GM13976 (cell line): ENCODE measurements around the gene CDCA7L.
"Not testable (repeated sequence)": the region's sequence is repeated elsewhere in the genome, so short reads cannot be mapped to it uniquely, and the experiment has no call there.

ENCODE experiments used
- DNase-seq: peaks from one replicate; pipeline ENCODE4 v3.0.0; 2012; ENCODE audit warnings: low spot score
- CTCF ChIP-seq: IDR thresholded peaks from 2 replicates; pipeline ENCODE4 v1.5.1; 2012; ENCODE audit warnings: borderline replicate concordance, mild to moderate bottlenecking; ENCODE audit not compliant: insufficient read depth; ENCODE audit errors: extremely low read depth, missing control alignments, control extremely low read depth
- in situ Hi-C: fragments of 300-500 bp; cut with MboI; formaldehyde crosslinking; loops from one replicate; pipeline ENCODE4 v1.12.0; 2022; ENCODE audit warnings: low sequenced_read_pairs, mixed read lengths, inconsistent platforms; ENCODE audit not compliant: unreplicated experiment

Gene CDCA7L

GRCh38 chr7:21942955-21943354, 2.7 kb downstream of the CDCA7L start:
- in situ Hi-C loops, result no loop called here
- no peak for TF ChIP-seq CTCF
- no peak for DNase-seq

- TF ChIP-seq CTCF, result no peak
- DNase-seq, result peak; percentile 40
- in situ Hi-C loops, result no loop called here
Measured at GRCh38 chr7:21941611-21942141, 4.0 kb downstream of the CDCA7L start.

GRCh38 chr7:21939858-21940372, 5.8 kb downstream of the CDCA7L start:
- no peak for TF ChIP-seq CTCF
- in situ Hi-C loops, result no loop called here
- DNase-seq, result no peak

GRCh38 chr7:21939136-21939857, 6.4 kb downstream of the CDCA7L start:
- DNase-seq, result peak; percentile 77
- in situ Hi-C loops, result no loop called here
- TF ChIP-seq CTCF, result no peak

- DNase-seq, result no peak
- no peak for TF ChIP-seq CTCF
- in situ Hi-C loops, result no loop called here
Measured at GRCh38 chr7:21938463-21938862, 7.2 kb downstream of the CDCA7L start.

GRCh38 chr7:21934808-21935207, 10.9 kb downstream of the CDCA7L start:
- DNase-seq, result no peak
- TF ChIP-seq CTCF, result no peak
- in situ Hi-C loops, result no loop called here

GRCh38 chr7:21933293-21933692, 12.4 kb downstream of the CDCA7L start:
- in situ Hi-C loops, DNase-seq: not testable (repeated sequence)
